ENCODE data around the gene SLBP. TPM values are rescaled to one million over a fixed set of nuclear protein-coding genes. Genes with fewer than 3 reads are reported as not detected.

SLBP gene
- total and polyA plus RNA-seq, 2 of the 8 experiments (the other 6 are each of a cell fraction or from before 2014, with no cell fraction given), result 44.1 to 49.0 TPM

DNA sequence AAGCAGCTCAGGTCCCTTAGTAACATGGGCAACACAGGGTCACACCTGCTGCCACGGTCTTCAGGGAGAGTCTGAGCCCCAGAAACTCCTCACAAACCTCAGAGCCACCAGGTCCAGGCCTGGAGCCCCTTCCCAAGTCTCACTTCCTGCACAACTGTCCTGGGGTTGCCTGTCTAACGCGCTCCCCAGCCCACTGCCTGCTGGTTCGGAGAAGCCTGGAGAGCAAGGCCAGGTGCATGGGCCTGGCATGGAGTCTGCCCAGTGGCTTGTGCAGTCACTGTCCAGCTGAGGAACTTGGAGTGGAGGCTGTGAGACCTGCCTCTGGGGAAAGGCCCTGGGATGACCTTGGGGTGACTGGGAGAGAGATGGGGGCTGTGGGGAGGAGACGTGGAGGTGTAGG, 56.0 kb downstream of the SLBP start (continued):
- TF ChIP-seq RNF2 (IDR thresholded peaks at IDR 0.05; ENCODE audit: borderline replicate concordance, low read depth, low read length, missing control alignments, poor library complexity, severe bottlenecking), result no peak
- TF ChIP-seq NRF1 (IDR thresholded peaks at IDR 0.05; ENCODE audit: low read depth, low read length), result no peak
- TF ChIP-seq, protein P1, sequence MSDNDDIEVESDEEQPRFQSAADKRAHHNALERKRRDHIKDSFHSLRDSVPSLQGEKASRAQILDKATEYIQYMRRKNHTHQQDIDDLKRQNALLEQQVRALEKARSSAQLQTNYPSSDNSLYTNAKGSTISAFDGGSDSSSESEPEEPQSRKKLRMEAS (IDR thresholded peaks at IDR 0.05), result no peak
- TF ChIP-seq SP1 (IDR thresholded peaks at IDR 0.05; ENCODE audit: low read depth, low read length), result no peak

Data from H1 (cell line).